ENCODE measurements around the gene CD300E.
"Not testable (repeated sequence)": the region's sequence is repeated elsewhere in the genome, so short reads cannot be mapped to it uniquely, and the experiment has no call there.

Gene CD300E

DNA sequence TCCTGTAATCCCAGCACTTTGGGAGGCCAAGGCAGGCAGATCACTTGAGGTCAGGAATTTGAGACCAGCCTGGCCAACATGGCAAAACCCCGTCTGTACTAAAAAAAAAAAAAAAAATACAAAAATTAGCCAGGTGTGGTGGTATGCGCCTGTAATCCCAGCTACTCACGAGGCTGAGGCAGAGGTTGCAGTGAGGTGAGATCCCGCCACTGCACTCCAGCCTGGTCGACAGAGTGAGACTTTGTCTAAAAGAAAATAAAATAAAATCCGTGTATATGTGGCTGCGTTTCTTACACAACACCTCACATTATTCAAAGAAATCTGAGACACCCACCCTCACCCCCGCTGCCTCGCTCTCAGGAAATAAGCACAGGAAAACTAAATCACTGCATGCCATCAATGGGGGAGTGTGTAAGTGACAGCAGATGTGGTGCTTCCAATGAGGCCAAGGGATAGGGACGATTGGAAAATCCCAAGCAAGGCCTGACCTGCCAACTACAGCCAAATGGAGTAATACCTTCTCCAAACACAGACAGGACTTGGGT is 13.1 kb upstream of the CD300E start:
- not testable (repeated sequence) for H3K27me3 ChIP-seq (ENCODE audit: control insufficient read depth, insufficient read depth, low read length)
- H3K4me1 ChIP-seq (ENCODE audit: control insufficient read depth, insufficient read depth, low read length): peaks cover 17% of the 10 kb centered on the region

DNA sequence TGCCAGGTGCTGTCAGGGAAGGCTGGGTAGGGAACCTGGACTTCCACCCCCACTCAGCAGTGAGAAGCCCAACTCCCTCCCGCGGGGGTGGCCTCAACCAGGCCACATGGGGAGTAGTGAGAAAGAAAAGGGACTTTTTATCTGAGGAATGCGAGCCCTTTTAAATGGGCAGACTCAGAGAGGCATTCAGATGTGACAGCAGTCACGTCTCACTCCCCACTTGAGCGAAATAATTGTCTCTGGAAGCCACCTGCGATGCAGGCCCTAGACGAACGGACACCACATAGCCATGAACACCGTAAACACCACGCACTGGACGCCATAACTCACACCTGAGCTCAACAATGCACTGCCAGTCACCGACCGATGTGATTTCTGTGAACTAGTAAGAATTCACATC is 11.9 kb upstream of the CD300E start:
- H3K27ac ChIP-seq (ENCODE audit: low read depth, low read length): peak overlapping the region; percentile 42
- H3K9ac ChIP-seq (ENCODE audit: low read depth, low read length): no peak overlapping the region
- H3K36me3 ChIP-seq (ENCODE audit: control insufficient read depth, insufficient read depth, low read length): no peaks in the 10 kb centered on the region
- H3K4me1 ChIP-seq (ENCODE audit: control insufficient read depth, insufficient read depth, low read length): peaks cover 17% of the 10 kb centered on the region
- H3K27me3 ChIP-seq (ENCODE audit: control insufficient read depth, insufficient read depth, low read length): no peaks in the 10 kb centered on the region
- no peak overlapping the region for H3K4me3 ChIP-seq (ENCODE audit: low read depth, low read length)
- H3K9me3 ChIP-seq (ENCODE audit: control insufficient read depth, insufficient read depth, low read length): no peaks in the 10 kb centered on the region

More for the DNA sequence above, 13.1 kb upstream of the CD300E start:
- not testable (repeated sequence) for H3K4me3 ChIP-seq (ENCODE audit: low read depth, low read length); H3K27ac ChIP-seq (ENCODE audit: low read depth, low read length); H3K9ac ChIP-seq (ENCODE audit: low read depth, low read length); H3K36me3 ChIP-seq (ENCODE audit: control insufficient read depth, insufficient read depth, low read length); H3K9me3 ChIP-seq (ENCODE audit: control insufficient read depth, insufficient read depth, low read length)

DNA sequence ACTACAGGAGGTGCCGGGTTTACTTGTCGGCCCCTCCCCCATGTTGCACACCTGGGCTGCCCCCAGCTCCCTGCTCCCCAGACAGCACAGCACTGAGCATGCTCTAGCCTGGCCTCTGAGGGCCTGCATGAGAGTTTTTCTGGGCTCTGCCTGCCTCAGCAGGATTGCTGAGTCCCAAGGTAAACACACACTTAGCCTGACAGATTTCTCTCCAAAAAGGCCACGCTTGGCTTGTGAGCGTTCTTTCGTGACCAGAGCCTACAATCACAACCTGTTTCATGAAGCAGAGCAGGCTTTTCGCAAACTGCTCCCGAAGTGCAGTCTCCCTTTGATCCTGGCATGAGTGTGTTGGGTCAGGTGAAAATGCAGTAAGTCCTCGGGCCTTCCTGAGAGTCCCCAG is 9.8 kb upstream of the CD300E start:
- H3K4me1 ChIP-seq (ENCODE audit: control insufficient read depth, insufficient read depth, low read length): peaks cover 17% of the 10 kb centered on the region
- no peak overlapping the region for H3K27ac ChIP-seq (ENCODE audit: low read depth, low read length)
- H3K9ac ChIP-seq (ENCODE audit: low read depth, low read length): no peak overlapping the region
- no peaks in the 10 kb centered on the region for H3K27me3 ChIP-seq (ENCODE audit: control insufficient read depth, insufficient read depth, low read length)
- H3K9me3 ChIP-seq (ENCODE audit: control insufficient read depth, insufficient read depth, low read length): no peaks in the 10 kb centered on the region
- H3K36me3 ChIP-seq (ENCODE audit: control insufficient read depth, insufficient read depth, low read length): no peaks in the 10 kb centered on the region
- no peak overlapping the region for H3K4me3 ChIP-seq (ENCODE audit: low read depth, low read length)

DNA sequence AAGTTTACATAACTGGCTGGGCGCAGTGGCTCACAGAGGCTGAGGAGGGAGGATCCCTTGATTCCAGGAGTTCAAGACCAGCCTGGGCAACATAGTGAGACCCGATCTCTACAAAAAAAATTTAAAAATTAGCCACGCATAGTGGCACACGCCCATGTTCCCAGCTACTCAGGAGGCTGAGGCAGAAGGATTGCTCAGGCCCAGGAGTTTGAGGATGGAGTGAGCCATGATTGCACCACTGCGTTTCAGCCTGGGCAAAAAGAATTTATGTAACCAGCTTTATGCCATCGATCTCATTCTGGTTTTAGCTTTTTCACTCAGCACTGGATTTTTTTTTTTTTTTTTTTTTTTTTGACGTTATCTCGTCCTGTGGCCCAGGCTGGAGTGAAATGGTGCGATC is 9.1 kb upstream of the CD300E start:
- no peaks in the 10 kb centered on the region for H3K9me3 ChIP-seq (ENCODE audit: control insufficient read depth, insufficient read depth, low read length)
- H3K4me1 ChIP-seq (ENCODE audit: control insufficient read depth, insufficient read depth, low read length): peaks cover 17% of the 10 kb centered on the region
- H3K27me3 ChIP-seq (ENCODE audit: control insufficient read depth, insufficient read depth, low read length): no peaks in the 10 kb centered on the region
- no peak overlapping the region for H3K27ac ChIP-seq (ENCODE audit: low read depth, low read length)
- H3K4me3 ChIP-seq (ENCODE audit: low read depth, low read length): no peak overlapping the region
- H3K9ac ChIP-seq (ENCODE audit: low read depth, low read length): no peak overlapping the region
- H3K36me3 ChIP-seq (ENCODE audit: control insufficient read depth, insufficient read depth, low read length): no peaks in the 10 kb centered on the region

DNA sequence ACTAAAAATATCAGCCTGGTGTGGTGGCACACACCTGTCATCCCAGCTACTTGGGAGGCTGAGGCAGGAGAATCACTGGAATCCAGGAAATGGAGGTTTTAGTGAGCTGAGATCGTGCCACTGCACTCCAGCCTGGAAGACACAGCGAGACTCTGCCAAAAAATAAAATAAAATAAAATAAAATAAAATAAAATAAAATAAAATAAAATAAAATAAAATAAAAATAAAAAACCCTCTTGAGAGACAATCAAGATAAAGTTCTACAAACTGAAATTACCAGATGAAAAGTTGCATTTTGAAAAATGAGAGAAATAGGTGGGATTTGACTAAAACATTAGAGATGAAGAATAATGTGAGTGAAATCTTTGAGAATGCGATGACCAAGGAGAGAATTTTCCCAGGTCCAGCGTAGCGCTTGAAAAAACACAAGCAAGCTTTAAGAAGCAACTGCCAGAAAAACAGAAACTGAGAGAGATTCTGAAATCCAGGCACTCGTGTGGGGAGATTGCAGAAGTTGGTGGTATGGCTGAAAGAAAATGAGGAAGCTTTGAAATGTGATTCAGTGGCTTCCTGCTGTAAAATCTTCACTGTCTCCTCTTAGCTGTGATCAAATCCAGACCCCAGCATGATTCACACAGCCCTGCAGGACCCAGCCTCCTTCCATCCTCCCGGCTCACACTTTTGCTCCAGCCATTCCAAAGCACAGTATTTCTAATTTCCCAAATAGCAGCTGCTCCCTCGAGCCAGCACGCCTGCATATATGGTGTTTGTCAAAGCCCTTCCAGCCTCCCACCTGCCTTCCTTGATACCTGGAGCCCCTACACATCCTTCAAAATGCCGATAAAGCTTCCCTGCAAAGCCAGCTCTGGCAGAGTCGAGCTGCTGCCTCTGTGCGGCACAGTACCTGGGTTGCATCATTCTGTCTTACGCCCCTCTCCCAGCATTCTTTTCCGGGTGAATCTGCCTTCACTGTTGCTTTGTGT is 8.2 kb upstream of the CD300E start:
- Histone ChIP-seq H3K27ac (ENCODE audit: low read depth, low read length) (peak overlapping the region; percentile 14), H3K27me3 (ENCODE audit: control insufficient read depth, insufficient read depth, low read length) (no peaks in the 10 kb centered on the region), H3K4me1 (ENCODE audit: control insufficient read depth, insufficient read depth, low read length) (peaks cover 17% of the 10 kb centered on the region), H3K9ac (ENCODE audit: low read depth, low read length) (0 out of 2 replicates have a peak overlapping the region, but pooled peaks have one; percentile 11), H3K4me3 (ENCODE audit: low read depth, low read length) (no peak overlapping the region), H3K9me3 (ENCODE audit: control insufficient read depth, insufficient read depth, low read length) (no peaks in the 10 kb centered on the region), H3K36me3 (ENCODE audit: control insufficient read depth, insufficient read depth, low read length) (no peaks in the 10 kb centered on the region)

DNA sequence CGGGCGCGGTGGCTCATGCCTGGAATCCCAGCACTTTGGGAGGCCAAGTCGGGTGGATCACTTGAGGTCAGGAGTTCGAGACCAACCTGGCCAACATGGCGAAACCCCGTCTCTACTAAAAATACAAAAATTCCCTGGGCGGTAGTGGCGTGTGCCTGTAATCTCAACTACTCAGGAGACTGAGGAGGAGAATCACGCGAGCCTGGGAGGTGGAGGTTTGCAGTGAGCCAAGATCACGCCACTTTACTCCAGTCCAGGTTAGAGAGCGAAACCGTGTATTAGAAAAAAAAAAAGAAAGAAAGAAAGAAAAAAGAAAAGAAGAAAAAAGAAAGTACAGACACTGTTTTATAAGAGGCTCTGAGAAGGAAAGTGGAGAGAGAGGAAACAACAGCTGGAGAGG is 6.7 kb upstream of the CD300E start:
- not testable (repeated sequence) for H3K27ac ChIP-seq (ENCODE audit: low read depth, low read length)

DNA sequence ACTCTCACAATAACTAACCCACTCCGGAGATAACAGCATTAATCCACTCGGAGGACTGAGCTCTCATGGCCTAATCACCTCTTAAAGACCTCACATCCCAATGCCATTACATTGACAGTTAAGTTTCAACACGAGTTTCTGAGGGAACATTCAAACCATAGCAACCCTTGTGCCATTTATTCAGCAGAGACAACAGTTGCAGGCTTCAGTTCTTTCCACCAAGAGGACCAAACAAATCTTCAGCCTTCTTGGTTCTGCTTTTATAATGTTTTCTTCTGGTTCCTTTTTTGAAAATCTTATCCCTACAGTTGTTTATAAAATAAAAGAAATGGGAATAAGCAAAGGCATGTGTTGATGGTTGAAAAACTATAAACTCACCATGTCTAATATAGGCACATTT is 2.1 kb upstream of the CD300E start:
- no peak overlapping the region for H3K27ac ChIP-seq (ENCODE audit: low read depth, low read length)
- no peak overlapping the region for H3K9ac ChIP-seq (ENCODE audit: low read depth, low read length)
- no peaks in the 10 kb centered on the region for H3K4me1 ChIP-seq (ENCODE audit: control insufficient read depth, insufficient read depth, low read length)
- H3K36me3 ChIP-seq (ENCODE audit: control insufficient read depth, insufficient read depth, low read length): no peaks in the 10 kb centered on the region
- no peaks in the 10 kb centered on the region for H3K27me3 ChIP-seq (ENCODE audit: control insufficient read depth, insufficient read depth, low read length)
- no peaks in the 10 kb centered on the region for H3K9me3 ChIP-seq (ENCODE audit: control insufficient read depth, insufficient read depth, low read length)
- H3K4me3 ChIP-seq (ENCODE audit: low read depth, low read length): no peak overlapping the region

More for the DNA sequence above, 6.7 kb upstream of the CD300E start:
- not testable (repeated sequence) for H3K9me3 ChIP-seq (ENCODE audit: control insufficient read depth, insufficient read depth, low read length); H3K36me3 ChIP-seq (ENCODE audit: control insufficient read depth, insufficient read depth, low read length); H3K27me3 ChIP-seq (ENCODE audit: control insufficient read depth, insufficient read depth, low read length); H3K4me3 ChIP-seq (ENCODE audit: low read depth, low read length); H3K9ac ChIP-seq (ENCODE audit: low read depth, low read length)
- H3K4me1 ChIP-seq (ENCODE audit: control insufficient read depth, insufficient read depth, low read length): peaks cover 11% of the 10 kb centered on the region

DNA sequence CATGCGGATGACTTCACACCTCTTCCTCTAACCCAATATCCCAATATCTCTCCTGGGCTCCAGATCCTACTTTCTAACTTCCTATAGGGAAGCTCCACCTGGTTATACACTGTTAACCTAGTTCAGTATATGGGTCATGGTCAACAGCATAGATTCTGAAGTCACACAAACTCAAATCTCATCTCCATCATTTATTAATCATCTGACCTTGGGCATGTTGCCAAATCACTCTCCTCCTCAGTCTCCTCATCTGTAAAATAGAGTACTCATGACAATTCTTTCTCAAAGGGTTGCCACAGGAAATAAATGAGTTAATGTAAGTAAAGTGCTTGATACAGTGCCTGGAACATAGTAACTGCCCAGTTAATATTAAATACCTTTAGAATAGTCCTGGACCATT is 593 bp upstream of the CD300E start:
- H3K9ac ChIP-seq (ENCODE audit: low read depth, low read length): no peak overlapping the region
- no peak overlapping the region for H3K27ac ChIP-seq (ENCODE audit: low read depth, low read length)
- no peaks in the 10 kb centered on the region for H3K9me3 ChIP-seq (ENCODE audit: control insufficient read depth, insufficient read depth, low read length)
- H3K4me3 ChIP-seq (ENCODE audit: low read depth, low read length): no peak overlapping the region
- no peaks in the 10 kb centered on the region for H3K27me3 ChIP-seq (ENCODE audit: control insufficient read depth, insufficient read depth, low read length)
- H3K36me3 ChIP-seq (ENCODE audit: control insufficient read depth, insufficient read depth, low read length): no peaks in the 10 kb centered on the region
- H3K4me1 ChIP-seq (ENCODE audit: control insufficient read depth, insufficient read depth, low read length): no peaks in the 10 kb centered on the region

DNA sequence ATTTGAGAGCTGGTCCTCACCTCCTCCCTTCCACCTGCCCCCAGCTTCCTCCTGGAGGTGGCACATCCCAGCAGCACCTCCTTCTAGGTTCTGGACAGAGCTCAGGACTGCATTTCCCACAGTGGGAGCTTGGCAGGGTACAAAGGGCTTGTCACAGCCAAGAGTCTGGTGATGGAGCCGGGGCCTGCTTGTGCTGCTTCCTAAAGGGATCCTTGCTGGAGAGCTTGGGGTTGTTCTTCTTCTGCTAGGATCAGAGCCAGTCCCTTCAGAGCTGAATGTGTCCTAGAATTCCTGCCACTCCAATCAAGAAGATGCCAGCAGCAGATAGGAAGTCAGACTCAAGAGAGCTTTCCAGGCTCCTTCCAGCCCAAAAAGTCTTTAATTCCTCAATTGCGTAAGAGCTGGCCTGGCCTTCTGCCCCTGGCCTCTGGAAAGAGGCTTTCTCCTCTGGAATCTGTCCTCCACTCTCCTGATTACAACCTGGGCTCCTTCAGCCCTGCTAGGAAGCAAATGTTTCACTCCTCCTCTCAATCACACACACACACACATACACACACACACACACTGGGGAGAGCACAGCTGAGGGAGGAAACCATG is 4.4 kb downstream of the CD300E start:
- no peaks in the 10 kb centered on the region for H3K9me3 ChIP-seq (ENCODE audit: control insufficient read depth, insufficient read depth, low read length)
- no peaks in the 10 kb centered on the region for H3K36me3 ChIP-seq (ENCODE audit: control insufficient read depth, insufficient read depth, low read length)
- no peak overlapping the region for H3K9ac ChIP-seq (ENCODE audit: low read depth, low read length)
- no peaks in the 10 kb centered on the region for H3K27me3 ChIP-seq (ENCODE audit: control insufficient read depth, insufficient read depth, low read length)
- no peak overlapping the region for H3K4me3 ChIP-seq (ENCODE audit: low read depth, low read length)
- H3K27ac ChIP-seq (ENCODE audit: low read depth, low read length): no peak overlapping the region
- no peaks in the 10 kb centered on the region for H3K4me1 ChIP-seq (ENCODE audit: control insufficient read depth, insufficient read depth, low read length)

DNA sequence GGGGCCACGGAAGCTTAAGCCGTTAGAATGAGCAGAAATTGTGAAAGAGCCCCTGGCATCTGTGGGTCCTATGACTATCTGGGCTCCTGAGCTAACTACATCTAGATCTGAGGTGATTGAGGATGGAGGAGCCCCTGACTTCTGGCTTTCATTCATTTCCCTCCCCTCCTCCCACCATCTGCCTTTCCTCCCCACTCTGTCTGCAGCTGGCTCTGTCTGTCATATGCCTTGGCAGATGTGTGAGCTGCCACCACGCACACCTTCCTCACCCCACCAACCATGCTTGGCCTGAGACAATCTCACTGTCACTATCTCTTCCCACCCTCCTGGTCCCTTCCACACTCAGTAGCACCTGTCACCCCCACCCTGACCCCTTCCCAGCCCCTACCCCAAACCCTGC is 5.1 kb downstream of the CD300E start:
- no peaks in the 10 kb centered on the region for H3K36me3 ChIP-seq (ENCODE audit: control insufficient read depth, insufficient read depth, low read length)
- H3K9me3 ChIP-seq (ENCODE audit: control insufficient read depth, insufficient read depth, low read length): no peaks in the 10 kb centered on the region
- H3K4me1 ChIP-seq (ENCODE audit: control insufficient read depth, insufficient read depth, low read length): no peaks in the 10 kb centered on the region
- H3K4me3 ChIP-seq (ENCODE audit: low read depth, low read length): no peak overlapping the region
- no peaks in the 10 kb centered on the region for H3K27me3 ChIP-seq (ENCODE audit: control insufficient read depth, insufficient read depth, low read length)
- no peak overlapping the region for H3K27ac ChIP-seq (ENCODE audit: low read depth, low read length)
- H3K9ac ChIP-seq (ENCODE audit: low read depth, low read length): no peak overlapping the region

DNA sequence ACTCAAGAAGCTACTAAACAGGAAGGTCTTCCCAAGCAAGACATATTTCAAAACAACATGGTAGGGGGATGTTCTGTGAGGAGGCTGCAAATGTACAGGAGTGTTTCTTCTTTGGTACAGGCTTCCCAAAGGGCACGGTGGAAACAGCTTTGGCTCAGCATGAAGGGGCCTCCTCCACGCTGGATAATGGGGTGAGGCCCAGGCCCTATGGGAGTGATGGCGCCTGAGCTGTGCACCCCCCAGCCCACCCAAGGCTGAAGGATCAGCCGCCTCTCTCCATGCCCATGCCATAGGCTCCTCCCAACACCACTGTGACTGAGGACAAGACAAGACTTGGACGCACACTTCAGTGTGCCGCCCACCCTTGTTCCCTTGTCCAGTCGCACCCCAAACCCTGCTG is 6.8 kb downstream of the CD300E start:
- Histone ChIP-seq H3K27me3 (ENCODE audit: control insufficient read depth, insufficient read depth, low read length) (no peaks in the 10 kb centered on the region), H3K4me3 (ENCODE audit: low read depth, low read length) (no peak overlapping the region), H3K9me3 (ENCODE audit: control insufficient read depth, insufficient read depth, low read length) (no peaks in the 10 kb centered on the region), H3K4me1 (ENCODE audit: control insufficient read depth, insufficient read depth, low read length) (no peaks in the 10 kb centered on the region), H3K9ac (ENCODE audit: low read depth, low read length) (no peak overlapping the region), H3K27ac (ENCODE audit: low read depth, low read length) (no peak overlapping the region), H3K36me3 (ENCODE audit: control insufficient read depth, insufficient read depth, low read length) (no peaks in the 10 kb centered on the region)
